SK-N-SH (cell line): ENCODE measurements around the gene ARHGEF11. TPM values are rescaled to one million over a fixed set of nuclear protein-coding genes. Genes with fewer than 3 reads are reported as not detected.

Experiments
- CTCF ChIA-PET: fragments of 300-600, 350-600 bp; formaldehyde crosslinking; extraction: SDS; loops from one replicate; lab custom pipeline; 2021; lab: Yijun Ruan, JAX
- POLR2A ChIA-PET: fragments of 350-600 bp; sonication (Branson Sonifier 250); formaldehyde crosslinking; extraction: SDS; loops from one replicate; lab custom pipeline; 2020; ENCODE audit warnings: antibody characterized with exemption, inconsistent platforms; lab: Yijun Ruan, JAX
- DNase-seq: peaks from one replicate; pipeline ENCODE4 v3.0.0; 2012
- H2AFZ ChIP-seq: fragments of 200-600 bp; sonication (generic); 2 replicates; pipeline ENCODE4 v1.8.1; 2016; ENCODE audit warnings: antibody characterized with exemption, mild to moderate bottlenecking, low read depth
- H3F3A ChIP-seq: fragments of 200-600 bp; sonication (generic); replicated peaks from 2 replicates; pipeline ENCODE3; 2016; ENCODE audit warnings: antibody characterized with exemption, mild to moderate bottlenecking; ENCODE audit not compliant: insufficient read depth
- H3K27ac ChIP-seq, 2 experiments: fragments of 200-500 bp in 1 of 2; fragments of 200-600 bp in 1 of 2; sonication (Bioruptor generic) in 1 of 2; sonication (generic), shearing (Covaris generic) in 1 of 2; 2 replicates each; pipeline versions ENCODE4 v1.5.1 to v1.6.1; 2014 to 2016; ENCODE audit warnings: low read depth in 2 of 2, inconsistent platforms in 1 of 2, low read length in 1 of 2, mild to moderate bottlenecking in 1 of 2, mixed read lengths in 1 of 2
- H3K27me3 ChIP-seq: fragments of 200-600 bp; sonication (generic), shearing (Covaris generic); 2 replicates; pipeline ENCODE4 v1.6.1; 2016; ENCODE audit warnings: mixed run types; ENCODE audit not compliant: insufficient read depth
- H3K36me3 ChIP-seq, 2 experiments: fragments of 200-500 bp in 1 of 2; fragments of 200-600 bp in 1 of 2; sonication (Bioruptor generic) in 1 of 2; sonication (generic) in 1 of 2; replicated peaks in 1 of 2; 2 replicates each; pipeline versions ENCODE3 to v1.5.1; 2014 to 2016; ENCODE audit warnings: low read length in 1 of 2, mild to moderate bottlenecking in 1 of 2; ENCODE audit not compliant: insufficient read depth in 2 of 2, control insufficient read depth in 1 of 2
- H3K4me1 ChIP-seq, 2 experiments: fragments of 200-500 bp in 1 of 2; fragments of 200-600 bp in 1 of 2; sonication (Bioruptor generic) in 1 of 2; sonication (generic), shearing (Covaris generic) in 1 of 2; 2 replicates each; pipeline versions ENCODE4 v1.5.1 to v1.6.1; 2014 to 2016; ENCODE audit warnings: low read depth in 1 of 2, low read length in 1 of 2, mixed run types in 1 of 2; ENCODE audit not compliant: insufficient read depth in 2 of 2, control insufficient read depth in 1 of 2
- H3K4me2 ChIP-seq: fragments of 200-600 bp; sonication (generic), shearing (Covaris generic); 2 replicates; pipeline ENCODE4 v1.6.1; 2017; ENCODE audit warnings: mixed run types
- H3K4me3 ChIP-seq, 2 experiments: fragments of 200-500 bp in 1 of 2; fragments of 200-600 bp in 1 of 2; sonication (Bioruptor generic) in 1 of 2; sonication (generic), shearing (Covaris generic) in 1 of 2; 2 replicates each; pipeline versions ENCODE4 v1.5.1 to v1.8.1; 2014 to 2016; ENCODE audit warnings: low read depth in 2 of 2, inconsistent platforms in 1 of 2, low read length in 1 of 2, mild to moderate bottlenecking in 1 of 2, mixed read lengths in 1 of 2, moderate library complexity in 1 of 2
- H3K79me2 ChIP-seq: fragments of 200-600 bp; sonication (generic); 2 replicates; pipeline ENCODE4 v1.8.1; 2017; ENCODE audit warnings: mild to moderate bottlenecking; ENCODE audit not compliant: insufficient read depth
- H3K9ac ChIP-seq: fragments of 200-600 bp; sonication (generic); 2 replicates; pipeline ENCODE4 v1.6.1; 2017; ENCODE audit warnings: mixed run types
- H3K9me2 ChIP-seq: fragments of 200-600 bp; sonication (generic); 2 replicates; pipeline ENCODE4 v1.6.1; 2017; ENCODE audit warnings: mixed run types
- H3K9me3 ChIP-seq: fragments of 200-600 bp; sonication (generic); 2 replicates; pipeline ENCODE4 v1.6.1; 2017; ENCODE audit warnings: mixed run types, mild to moderate bottlenecking, moderate library complexity
- H4K20me1 ChIP-seq: fragments of 200-600 bp; sonication (generic); 2 replicates; pipeline ENCODE4 v1.6.1; 2017; ENCODE audit warnings: mild to moderate bottlenecking, mixed run types; ENCODE audit not compliant: insufficient read depth
- CHD2 ChIP-seq: fragments of 150-350 bp; IDR thresholded peaks from 2 replicates; pipeline ENCODE4 v1.6.1; 2018; ENCODE audit warnings: low read length; ENCODE audit not compliant: partially characterized antibody
- FOXM1 ChIP-seq: IDR thresholded peaks from 2 replicates; pipeline ENCODE4 v1.4.0; 2012; ENCODE audit warnings: low read depth, mild to moderate bottlenecking
- GABPA ChIP-seq: IDR thresholded peaks from 2 replicates; pipeline ENCODE4 v1.4.0; 2012; ENCODE audit warnings: low read depth, mild to moderate bottlenecking
- MAX ChIP-seq: IDR thresholded peaks from 2 replicates; pipeline ENCODE4 v1.4.0; 2012; ENCODE audit warnings: low read depth
- MXI1 ChIP-seq: IDR thresholded peaks from 2 replicates; pipeline ENCODE4 v1.6.1; 2012; ENCODE audit warnings: mild to moderate bottlenecking, low read depth, low read length, improper control_type of control experiment
- NRF1 ChIP-seq: IDR thresholded peaks from 2 replicates; pipeline ENCODE4 v1.6.1; 2012; ENCODE audit warnings: low read depth, mild to moderate bottlenecking, low read length
- RFX5 ChIP-seq: IDR thresholded peaks from 2 replicates; pipeline ENCODE4 v1.6.1; 2012; ENCODE audit warnings: mild to moderate bottlenecking, improper control_type of control experiment, low read length
- SMC3 ChIP-seq: IDR thresholded peaks from 2 replicates; pipeline ENCODE4 v1.6.1; 2012; ENCODE audit warnings: low read depth, low read length, improper control_type of control experiment
- USF2 ChIP-seq: fragments of 150-350 bp; IDR thresholded peaks from 2 replicates; pipeline ENCODE4 v1.6.1; 2017; ENCODE audit warnings: antibody characterized with exemption, low read length, low read depth, borderline replicate concordance
- YY1 ChIP-seq: IDR thresholded peaks from 2 replicates; pipeline ENCODE4 v1.4.0; 2012; ENCODE audit warnings: low read depth, mild to moderate bottlenecking
- WGBS: methylation state at CpG from one replicate; pipeline ENCODE4 v1.1.6; 2017; ENCODE audit warnings: low lambda C conversion rate; 5-methylcytosine and 5-hydroxymethylcytosine counted together
- polyA plus RNA-seq, 3 experiments: library from polyadenylated mRNA; depleted of rRNA; stranded (reverse); fragments of >200 nt; gene quantifications; 2 replicates each; pipeline ENCODE4 v1.2.3, GENCODE V29; 2012
- TF ChIP-seq, protein P1 (sequence below): IDR thresholded peaks from 2 replicates; pipeline ENCODE4 v1.4.0; 2012; ENCODE audit warnings: low read depth, borderline replicate concordance
- TF ChIP-seq, protein P2 (sequence below): fragments of 150-350 bp; IDR thresholded peaks from 2 replicates; pipeline ENCODE4 v1.6.1; 2016; ENCODE audit warnings: mild to moderate bottlenecking, low read depth, low read length

The ARHGEF11 gene
- polyA plus RNA-seq, 1 of the 3 experiments (the other 2 are of a cell fraction) = 19.0 TPM

- CTCF ChIA-PET = interaction anchor here (0.5 to 1.5 kb wide), 2 partner anchors 109 to 1109 kb away, joined by 3 to 6 read pairs; no protein-coding TSS in a partner anchor
- WGBS = 77% methylated on average over 2 of the region's 2 CpGs
- no peak overlapping the region for H3K4me3 ChIP-seq
Observed at GRCh38 chr1:157047062-157047410, 1.5 kb upstream of the ARHGEF11 start.

GRCh38 chr1:157044326-157044725 lies 1.2 kb downstream of the ARHGEF11 start:
- no peak for DNase-seq
- Histone ChIP-seq H3K79me2 (peaks cover 58% of the 10 kb centered on the region), H3K36me3 (peaks cover 0 to 10% of the 10 kb centered on the region in 2 experiments), H2AFZ (0 out of 2 replicates have a peak overlapping the region, but pooled peaks have one; percentile 84), H3K4me2 (peak overlapping the region; percentile 88), H3F3A (peaks cover 9% of the 10 kb centered on the region), H3K4me3 (peak overlapping the region; percentile 66 to 90), H3K9me2 (no peaks in the 10 kb centered on the region), H4K20me1 (peaks cover 53% of the 10 kb centered on the region), H3K9me3 (no peaks in the 10 kb centered on the region), H3K4me1 (peaks cover 15 to 30% of the 10 kb centered on the region in 2 experiments), H3K9ac (peak overlapping the region; percentile 96), H3K27ac (peak overlapping the region; percentile 19 to 69), H3K27me3 (no peaks in the 10 kb centered on the region)
- WGBS = 50% methylated on average over 6 of the region's 6 CpGs
- ChIA-PET CTCF (interaction anchor here (1.0 to 1.5 kb wide), 4 partner anchors 74 to 135 kb away, joined by 3 to 4 read pairs (median 3); no protein-coding TSS in a partner anchor), POLR2A (interaction anchor here (1.0 kb wide), 1 partner anchor 368 kb away, joined by 4 read pairs; no protein-coding TSS in a partner anchor)
- TF ChIP-seq MAX (no peak), USF2 (no peak), GABPA (no peak), NRF1 (no peak)
- TF ChIP-seq, protein P1, sequence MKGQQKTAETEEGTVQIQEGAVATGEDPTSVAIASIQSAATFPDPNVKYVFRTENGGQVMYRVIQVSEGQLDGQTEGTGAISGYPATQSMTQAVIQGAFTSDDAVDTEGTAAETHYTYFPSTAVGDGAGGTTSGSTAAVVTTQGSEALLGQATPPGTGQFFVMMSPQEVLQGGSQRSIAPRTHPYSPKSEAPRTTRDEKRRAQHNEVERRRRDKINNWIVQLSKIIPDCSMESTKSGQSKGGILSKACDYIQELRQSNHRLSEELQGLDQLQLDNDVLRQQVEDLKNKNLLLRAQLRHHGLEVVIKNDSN = no peak
- TF ChIP-seq, protein P2, sequence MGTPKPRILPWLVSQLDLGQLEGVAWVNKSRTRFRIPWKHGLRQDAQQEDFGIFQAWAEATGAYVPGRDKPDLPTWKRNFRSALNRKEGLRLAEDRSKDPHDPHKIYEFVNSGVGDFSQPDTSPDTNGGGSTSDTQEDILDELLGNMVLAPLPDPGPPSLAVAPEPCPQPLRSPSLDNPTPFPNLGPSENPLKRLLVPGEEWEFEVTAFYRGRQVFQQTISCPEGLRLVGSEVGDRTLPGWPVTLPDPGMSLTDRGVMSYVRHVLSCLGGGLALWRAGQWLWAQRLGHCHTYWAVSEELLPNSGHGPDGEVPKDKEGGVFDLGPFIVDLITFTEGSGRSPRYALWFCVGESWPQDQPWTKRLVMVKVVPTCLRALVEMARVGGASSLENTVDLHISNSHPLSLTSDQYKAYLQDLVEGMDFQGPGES = no peak

More at GRCh38 chr1:157047062-157047410, 1.5 kb upstream of the ARHGEF11 start:
- H3K9ac ChIP-seq = no peak overlapping the region
- POLR2A ChIA-PET = no interaction called here
- peaks cover 0 to 4% of the 10 kb centered on the region in 2 experiments for H3K36me3 ChIP-seq
- no peaks in the 10 kb centered on the region for H3K27me3 ChIP-seq
- DNase-seq = no peak
- no peak overlapping the region for H3K27ac ChIP-seq
- H3K9me3 ChIP-seq = no peaks in the 10 kb centered on the region
- H3K9me2 ChIP-seq = no peaks in the 10 kb centered on the region
- peaks cover 15 to 26% of the 10 kb centered on the region in 2 experiments for H3K4me1 ChIP-seq
- H3K4me2 ChIP-seq = no peak overlapping the region
- TF ChIP-seq MAX = no peak
- no peak for TF ChIP-seq SMC3
- no peak for TF ChIP-seq GABPA
- TF ChIP-seq CHD2 = no peak
- TF ChIP-seq MXI1 = no peak
- TF ChIP-seq FOXM1 = no peak
- no peak for TF ChIP-seq RFX5
- no peak for TF ChIP-seq YY1
- H3F3A ChIP-seq = peaks cover 9% of the 10 kb centered on the region
- H3K79me2 ChIP-seq = peaks cover 32% of the 10 kb centered on the region
- no peak overlapping the region for H2AFZ ChIP-seq
- peaks cover 26% of the 10 kb centered on the region for H4K20me1 ChIP-seq
